ENCODE results near the gene PMP22. TPM values are rescaled to one million over a fixed set of nuclear protein-coding genes. Genes with fewer than 3 reads are reported as not detected.

PMP22 gene
- polyA plus RNA-seq, 1 donor (not counting 4 experiments of a cell fraction or from before 2014, with no cell fraction given): 7.9 TPM

DNA sequence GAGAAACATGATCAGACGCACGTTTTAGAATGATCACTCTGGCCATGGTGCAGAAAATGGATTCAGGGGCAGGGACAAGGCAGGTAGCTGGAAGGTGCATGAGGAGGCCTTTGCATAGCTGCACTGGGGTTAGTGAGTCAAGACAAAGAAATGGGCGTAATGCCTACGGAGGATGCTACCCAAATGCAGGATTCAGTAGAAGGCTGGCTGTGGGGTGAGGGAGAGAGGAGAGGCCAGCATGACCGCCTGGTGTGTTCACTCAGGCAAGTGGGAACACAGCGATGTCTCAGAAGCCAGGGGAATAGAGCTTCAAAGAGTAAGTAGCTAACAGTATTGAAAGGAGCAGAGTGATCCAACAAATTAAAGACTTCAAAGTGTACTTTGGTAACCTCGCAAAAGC is 31.2 kb downstream of the PMP22 start:
- Histone ChIP-seq H4K20me1 (ENCODE audit: control insufficient read depth, extremely low read depth, insufficient read depth, low read length) (no peaks in the 10 kb centered on the region), H3K9me1 (ENCODE audit: control insufficient read depth, extremely low read depth, insufficient read depth, low read length) (no peaks in the 10 kb centered on the region), H3K9me3 (ENCODE audit: control insufficient read depth, low read depth, low read length) (no peaks in the 10 kb centered on the region), H3K36me3 (ENCODE audit: control insufficient read depth in 2 of 2, extremely low read depth in 1 of 2, insufficient read depth in 2 of 2, low read length in 2 of 2) (no peaks in the 10 kb centered on the region), H3K4me2 (ENCODE audit: control insufficient read depth, extremely low read depth, insufficient read depth, low read depth, low read length) (no peak overlapping the region), H2AFZ (ENCODE audit: control insufficient read depth, low read length) (no peak overlapping the region), H3K4me3 (ENCODE audit: control insufficient read depth in 2 of 3, extremely low read depth in 1 of 3, insufficient read depth in 2 of 3, low read depth in 1 of 3, low read length in 3 of 3) (no peak overlapping the region), H3K4me1 (ENCODE audit: control insufficient read depth, extremely low read depth, insufficient read depth, low read length) (no peaks in the 10 kb centered on the region), H3K9ac (ENCODE audit: control insufficient read depth, extremely low read depth, insufficient read depth, low read length) (no peak overlapping the region), H3K27ac (ENCODE audit: control insufficient read depth, insufficient read depth, low read length) (no peak overlapping the region), H3K27me3 (ENCODE audit: control insufficient read depth, extremely low read depth, insufficient read depth, low read length) (no peaks in the 10 kb centered on the region), H3K79me2 (ENCODE audit: control insufficient read depth, insufficient read depth, low read length) (no peaks in the 10 kb centered on the region)
- DNase-seq (ENCODE audit: low read depth, low spot score): no peak
- no peak for FAIRE-seq
- dilution Hi-C loops (cut with MboI; ENCODE audit: extremely low pct_ligation_motif_present, low sequenced_read_pairs): no loop called here
- TF ChIP-seq EZH2 (IDR thresholded peaks at IDR 0.05; ENCODE audit: low read length): no peak
- TF ChIP-seq, protein P1, sequence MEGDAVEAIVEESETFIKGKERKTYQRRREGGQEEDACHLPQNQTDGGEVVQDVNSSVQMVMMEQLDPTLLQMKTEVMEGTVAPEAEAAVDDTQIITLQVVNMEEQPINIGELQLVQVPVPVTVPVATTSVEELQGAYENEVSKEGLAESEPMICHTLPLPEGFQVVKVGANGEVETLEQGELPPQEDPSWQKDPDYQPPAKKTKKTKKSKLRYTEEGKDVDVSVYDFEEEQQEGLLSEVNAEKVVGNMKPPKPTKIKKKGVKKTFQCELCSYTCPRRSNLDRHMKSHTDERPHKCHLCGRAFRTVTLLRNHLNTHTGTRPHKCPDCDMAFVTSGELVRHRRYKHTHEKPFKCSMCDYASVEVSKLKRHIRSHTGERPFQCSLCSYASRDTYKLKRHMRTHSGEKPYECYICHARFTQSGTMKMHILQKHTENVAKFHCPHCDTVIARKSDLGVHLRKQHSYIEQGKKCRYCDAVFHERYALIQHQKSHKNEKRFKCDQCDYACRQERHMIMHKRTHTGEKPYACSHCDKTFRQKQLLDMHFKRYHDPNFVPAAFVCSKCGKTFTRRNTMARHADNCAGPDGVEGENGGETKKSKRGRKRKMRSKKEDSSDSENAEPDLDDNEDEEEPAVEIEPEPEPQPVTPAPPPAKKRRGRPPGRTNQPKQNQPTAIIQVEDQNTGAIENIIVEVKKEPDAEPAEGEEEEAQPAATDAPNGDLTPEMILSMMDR (optimal IDR thresholded peaks at IDR 0.05 in 1 of 3, IDR thresholded peaks at IDR 0.05 in 1 of 3, conservative IDR thresholded peaks at IDR 0.05 in 1 of 3; ENCODE audit: extremely low read depth in 1 of 3, insufficient read depth in 2 of 3, low read length in 3 of 3): no peak

DNA sequence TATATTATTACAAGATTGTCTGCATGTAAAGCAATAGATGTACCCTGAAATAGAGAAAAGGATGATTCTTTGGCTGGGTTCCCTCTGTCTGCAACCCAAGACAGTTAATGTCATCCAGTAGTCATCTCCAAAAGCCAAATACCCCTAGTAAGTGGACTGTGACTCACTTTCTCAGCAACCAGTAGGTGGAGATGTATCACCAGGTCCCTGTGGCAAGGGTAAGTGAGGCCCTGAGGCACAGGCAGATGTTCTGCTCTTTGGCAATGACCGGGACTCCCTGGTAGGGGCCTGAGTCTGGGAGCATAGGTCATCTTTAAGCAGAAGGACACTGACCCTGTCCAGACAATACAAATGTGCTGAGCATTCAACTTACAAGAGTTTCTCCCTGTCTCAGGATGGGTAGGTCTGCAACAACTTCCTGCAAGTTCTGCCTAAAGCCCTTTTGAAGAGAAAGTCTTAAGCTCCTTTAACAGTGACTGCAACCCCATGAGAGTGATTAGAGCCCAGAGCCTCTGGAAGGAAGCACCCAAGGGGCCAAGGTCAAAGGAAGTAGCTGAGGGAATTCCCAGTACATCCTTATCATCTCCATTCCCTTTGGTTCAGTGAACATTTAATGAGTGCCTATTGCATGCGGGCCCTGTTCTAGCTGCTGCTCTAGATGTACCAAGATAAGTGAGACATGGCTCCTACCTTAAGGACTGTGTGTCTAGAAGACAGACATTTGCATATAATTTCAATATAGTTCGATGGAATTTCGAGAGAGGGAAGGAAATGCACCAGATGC is 31.9 kb downstream of the PMP22 start:
- no peaks in the 10 kb centered on the region for H3K27me3 ChIP-seq (ENCODE audit: control insufficient read depth, extremely low read depth, insufficient read depth, low read length)
- H3K4me2 ChIP-seq (ENCODE audit: control insufficient read depth, extremely low read depth, insufficient read depth, low read depth, low read length): no peak overlapping the region
- DNase-seq (ENCODE audit: low read depth, low spot score) (peak; percentile 40), FAIRE-seq (peak; percentile 48)
- H3K9me1 ChIP-seq (ENCODE audit: control insufficient read depth, extremely low read depth, insufficient read depth, low read length): no peaks in the 10 kb centered on the region
- no peak overlapping the region for H2AFZ ChIP-seq (ENCODE audit: control insufficient read depth, low read length)
- no peak for TF ChIP-seq EZH2 (IDR thresholded peaks at IDR 0.05; ENCODE audit: low read length)
- TF ChIP-seq, protein P1 (optimal IDR thresholded peaks at IDR 0.05 in 1 of 3, IDR thresholded peaks at IDR 0.05 in 1 of 3, conservative IDR thresholded peaks at IDR 0.05 in 1 of 3; ENCODE audit: extremely low read depth in 1 of 3, insufficient read depth in 2 of 3, low read length in 3 of 3): peak in 2 of 3 experiments; percentile 48 to 80
- H3K4me1 ChIP-seq (ENCODE audit: control insufficient read depth, extremely low read depth, insufficient read depth, low read length): no peaks in the 10 kb centered on the region
- H3K9ac ChIP-seq (ENCODE audit: control insufficient read depth, extremely low read depth, insufficient read depth, low read length): no peak overlapping the region
- H3K9me3 ChIP-seq (ENCODE audit: control insufficient read depth, low read depth, low read length): no peaks in the 10 kb centered on the region
- H3K4me3 ChIP-seq (ENCODE audit: control insufficient read depth in 2 of 3, extremely low read depth in 1 of 3, insufficient read depth in 2 of 3, low read depth in 1 of 3, low read length in 3 of 3): no peak overlapping the region
- no peaks in the 10 kb centered on the region for H3K36me3 ChIP-seq (ENCODE audit: control insufficient read depth in 2 of 2, extremely low read depth in 1 of 2, insufficient read depth in 2 of 2, low read length in 2 of 2)
- no peaks in the 10 kb centered on the region for H4K20me1 ChIP-seq (ENCODE audit: control insufficient read depth, extremely low read depth, insufficient read depth, low read length)
- dilution Hi-C loops (cut with MboI; ENCODE audit: extremely low pct_ligation_motif_present, low sequenced_read_pairs): no loop called here
- H3K79me2 ChIP-seq (ENCODE audit: control insufficient read depth, insufficient read depth, low read length): no peaks in the 10 kb centered on the region
- no peak overlapping the region for H3K27ac ChIP-seq (ENCODE audit: control insufficient read depth, insufficient read depth, low read length)
